A673 (cell line): ENCODE data around the gene AQR. TPM values are rescaled to one million over a fixed set of nuclear protein-coding genes. Genes with fewer than 3 reads are reported as not detected.

Experiments used
- BruUV-seq: library from RNA; stranded (reverse); fragments of 400-500 nt; replicated peaks from 2 replicates; lab custom pipeline; 2021; lab: Mats Ljungman, UMichigan
- CTCF ChIA-PET: fragments of 300-600 bp; sonication (Branson Sonifier 250); formaldehyde crosslinking; loops from one replicate; lab custom pipeline; 2022; ENCODE audit warnings: antibody characterized with exemption; lab: Charles Lee
- POLR2A ChIA-PET: fragments of 300-600 bp; sonication (Branson Sonifier 250); formaldehyde crosslinking; loops from one replicate; lab custom pipeline; 2022; ENCODE audit warnings: antibody characterized with exemption; ENCODE audit not compliant: low non-redundant PET; lab: Charles Lee
- DNase-seq: peaks from one replicate; pipeline ENCODE4 v3.0.0-alpha.2; 2015; ENCODE audit warnings: low spot score
- H3K27ac ChIP-seq: fragments of 200-600 bp; sonication (generic); 2 replicates; pipeline ENCODE4 v1.5.1; 2016; ENCODE audit warnings: mixed run types, low read depth, mild to moderate bottlenecking, mixed read lengths, antibody characterized with exemption, low read length; ENCODE audit not compliant: poor library complexity, severe bottlenecking
- H3K27me3 ChIP-seq: fragments of 200-600 bp; sonication (generic); replicated peaks from 2 replicates; pipeline ENCODE4 v1.6.1; 2017; ENCODE audit warnings: mixed run types, low read depth, mild to moderate bottlenecking, mixed read lengths, antibody characterized with exemption, low read length; ENCODE audit not compliant: insufficient read depth, poor library complexity
- H3K36me3 ChIP-seq: fragments of 200-600 bp; sonication (generic); 2 replicates; pipeline ENCODE4 v1.6.1; 2016; ENCODE audit warnings: mixed run types, mild to moderate bottlenecking, mixed read lengths, antibody characterized with exemption, low read length; ENCODE audit not compliant: insufficient read depth, poor library complexity, severe bottlenecking
- H3K4me1 ChIP-seq: fragments of 200-600 bp; sonication (generic); 2 replicates; pipeline ENCODE4 v1.6.1; 2017; ENCODE audit warnings: mixed run types, mild to moderate bottlenecking, mixed read lengths, antibody characterized with exemption, low read length; ENCODE audit not compliant: insufficient read depth, poor library complexity, severe bottlenecking
- H3K4me3 ChIP-seq: fragments of 200-600 bp; sonication (generic); 2 replicates; pipeline ENCODE4 v1.5.1; 2016; ENCODE audit warnings: low read depth, mixed run types, mild to moderate bottlenecking, mixed read lengths, low read length; ENCODE audit not compliant: poor library complexity, severe bottlenecking
- H3K9me3 ChIP-seq: fragments of 200-600 bp; sonication (generic); 2 replicates; pipeline ENCODE4 v1.6.1; 2016; ENCODE audit warnings: mixed run types, low read depth, mild to moderate bottlenecking, mixed read lengths, antibody characterized with exemption, low read length; ENCODE audit not compliant: poor library complexity, severe bottlenecking
- EZH2 ChIP-seq: fragments of 200-600 bp; sonication (generic); IDR thresholded peaks from 2 replicates; pipeline ENCODE4 v1.6.1; 2017; ENCODE audit warnings: borderline replicate concordance, low read depth, mild to moderate bottlenecking, mixed read lengths, antibody characterized with exemption, low read length; ENCODE audit not compliant: poor library complexity, severe bottlenecking
- intact Hi-C: fragments of 100-400 bp; cut with micrococcal nuclease; formaldehyde crosslinking; loops from one replicate; pipeline ENCODE4 v1.10.0; 2022; ENCODE audit not compliant: unreplicated experiment
- total RNA-seq: library from RNA; stranded (reverse); gene quantifications from 2 replicates; pipeline ENCODE4 v1.2.3, GENCODE V29; 2021
- TF ChIP-seq, protein P1 (sequence below): fragments of 300-800, 200-600 bp; sonication (generic); conservative IDR thresholded peaks from 2 replicates; pipeline ENCODE4 v1.5.1; 2017; ENCODE audit warnings: low read depth, mild to moderate bottlenecking, antibody characterized with exemption, low read length, moderate library complexity, mixed read lengths

The AQR gene
- total RNA-seq, 1 experiment from 2014 or later = 34.2 TPM

DNA sequence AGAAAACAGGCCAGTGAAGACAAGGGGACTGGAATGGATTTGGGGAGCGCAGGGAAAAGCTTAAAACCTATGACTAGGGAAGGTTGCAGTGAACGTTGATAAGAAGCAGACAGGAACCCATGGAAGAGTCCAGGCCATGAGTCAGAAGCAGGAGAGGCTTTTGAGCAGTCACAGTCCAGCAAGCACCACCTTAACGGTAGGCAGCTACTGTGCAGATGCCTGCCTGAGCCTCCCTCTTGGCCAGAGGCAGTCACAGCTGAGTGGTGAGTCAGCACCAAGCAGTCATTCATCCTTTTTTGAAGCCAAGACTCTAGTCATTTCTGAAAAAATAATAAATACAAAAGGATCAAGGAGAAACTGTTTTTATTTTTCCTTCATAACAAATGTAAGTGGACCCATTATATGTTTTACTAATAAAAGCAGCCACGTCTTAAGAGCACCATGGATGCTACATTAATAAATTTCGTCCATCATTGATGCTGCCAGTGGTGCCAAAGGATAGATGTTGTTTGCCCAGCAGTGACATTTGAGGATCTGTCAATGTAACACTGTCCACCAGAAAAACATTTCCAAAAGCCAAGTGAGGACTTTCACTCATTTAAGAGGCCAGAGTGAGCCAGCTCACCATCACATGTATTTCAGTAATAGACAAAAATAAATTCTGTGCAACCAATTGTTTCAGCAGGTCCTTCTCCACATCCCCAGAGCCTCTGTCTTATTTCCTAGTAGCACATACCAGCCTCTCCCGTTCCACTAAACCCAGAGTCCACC, 132.1 kb downstream of the AQR start:
- Histone ChIP-seq H3K4me3 (no peak overlapping the region), H3K27me3 (no peaks in the 10 kb centered on the region), H3K9me3 (no peaks in the 10 kb centered on the region), H3K4me1 (no peaks in the 10 kb centered on the region), H3K27ac (no peak overlapping the region), H3K36me3 (no peaks in the 10 kb centered on the region)
- no peak for DNase-seq
- CTCF ChIA-PET = no interaction called here
- POLR2A ChIA-PET = no interaction called here
- intact Hi-C loops = no loop called here
- BruUV-seq = no TSS peak
- TF ChIP-seq EZH2 = no peak
- TF ChIP-seq, protein P1, sequence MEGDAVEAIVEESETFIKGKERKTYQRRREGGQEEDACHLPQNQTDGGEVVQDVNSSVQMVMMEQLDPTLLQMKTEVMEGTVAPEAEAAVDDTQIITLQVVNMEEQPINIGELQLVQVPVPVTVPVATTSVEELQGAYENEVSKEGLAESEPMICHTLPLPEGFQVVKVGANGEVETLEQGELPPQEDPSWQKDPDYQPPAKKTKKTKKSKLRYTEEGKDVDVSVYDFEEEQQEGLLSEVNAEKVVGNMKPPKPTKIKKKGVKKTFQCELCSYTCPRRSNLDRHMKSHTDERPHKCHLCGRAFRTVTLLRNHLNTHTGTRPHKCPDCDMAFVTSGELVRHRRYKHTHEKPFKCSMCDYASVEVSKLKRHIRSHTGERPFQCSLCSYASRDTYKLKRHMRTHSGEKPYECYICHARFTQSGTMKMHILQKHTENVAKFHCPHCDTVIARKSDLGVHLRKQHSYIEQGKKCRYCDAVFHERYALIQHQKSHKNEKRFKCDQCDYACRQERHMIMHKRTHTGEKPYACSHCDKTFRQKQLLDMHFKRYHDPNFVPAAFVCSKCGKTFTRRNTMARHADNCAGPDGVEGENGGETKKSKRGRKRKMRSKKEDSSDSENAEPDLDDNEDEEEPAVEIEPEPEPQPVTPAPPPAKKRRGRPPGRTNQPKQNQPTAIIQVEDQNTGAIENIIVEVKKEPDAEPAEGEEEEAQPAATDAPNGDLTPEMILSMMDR = no peak

DNA sequence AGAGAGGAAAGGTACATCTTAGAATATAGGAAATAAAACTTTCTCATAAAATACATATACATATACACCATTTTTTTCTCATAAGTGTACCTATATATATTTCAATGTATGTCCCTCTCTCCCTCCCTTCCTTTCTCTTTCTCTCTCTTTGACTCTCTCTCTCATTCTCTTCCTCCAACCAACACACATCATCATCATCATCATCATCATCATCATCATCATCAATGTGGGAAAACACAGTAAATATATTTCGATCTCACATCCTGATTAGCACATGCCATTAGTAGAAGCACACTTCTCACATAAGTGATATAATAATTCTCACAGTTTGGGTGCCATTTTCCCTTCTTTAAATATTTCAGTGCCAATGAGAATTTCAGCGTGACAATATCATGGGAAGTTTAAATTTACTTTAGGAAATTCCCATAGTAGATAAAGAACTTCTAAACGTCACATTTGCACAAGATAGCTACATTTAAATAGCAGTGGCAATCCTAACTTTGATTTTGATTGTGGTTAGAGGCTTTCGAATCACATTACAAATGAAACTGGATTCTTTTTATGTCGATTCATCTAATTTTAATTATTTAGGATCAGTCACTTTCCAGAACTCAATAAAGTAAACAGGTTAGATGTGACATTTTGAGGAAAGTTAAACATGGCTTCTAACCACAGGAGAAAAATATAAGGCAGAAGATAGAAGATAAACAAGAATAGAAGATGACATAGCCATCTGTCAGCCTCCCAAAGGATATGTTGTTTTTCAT, 141.2 kb downstream of the AQR start:
- H3K27me3 ChIP-seq = peaks cover 8% of the 10 kb centered on the region
- ChIA-PET POLR2A (no interaction called here), CTCF (no interaction called here)
- H3K9me3 ChIP-seq = no peaks in the 10 kb centered on the region
- H3K36me3 ChIP-seq = no peaks in the 10 kb centered on the region
- DNase-seq = no peak
- intact Hi-C loops = no loop called here
- no peaks in the 10 kb centered on the region for H3K4me1 ChIP-seq
- H3K4me3 ChIP-seq = no peak overlapping the region
- no TSS peak for BruUV-seq
- TF ChIP-seq EZH2 = no peak
- TF ChIP-seq, protein P1 = no peak
- no peak overlapping the region for H3K27ac ChIP-seq

DNA sequence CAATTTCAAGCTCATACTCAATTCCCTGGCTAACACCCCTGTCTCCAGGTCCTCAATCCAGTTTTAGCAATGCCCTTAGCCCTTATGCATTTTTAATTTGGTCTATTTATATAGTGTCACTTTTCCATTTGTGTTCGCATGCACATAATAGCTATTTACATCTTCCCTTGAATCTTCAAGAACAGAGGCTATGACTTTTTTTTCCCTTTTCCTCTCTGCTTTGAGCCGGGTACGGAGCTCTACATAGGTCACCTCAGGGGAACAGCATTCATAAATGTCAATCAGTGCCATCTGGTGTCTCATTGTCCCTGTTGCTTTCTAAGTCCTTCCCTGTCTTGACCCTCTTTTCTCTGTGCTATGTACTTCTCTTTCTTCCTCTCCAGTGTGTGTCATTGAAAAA, 147.7 kb downstream of the AQR start:
- POLR2A ChIA-PET = no interaction called here
- no peak for DNase-seq
- TF ChIP-seq, protein P1 = no peak
- CTCF ChIA-PET = no interaction called here
- H3K27ac ChIP-seq = no peak overlapping the region
- BruUV-seq = no TSS peak
- intact Hi-C loops = no loop called here
- H3K36me3 ChIP-seq = no peaks in the 10 kb centered on the region
- H3K4me3 ChIP-seq = no peak overlapping the region
- no peaks in the 10 kb centered on the region for H3K9me3 ChIP-seq
- H3K4me1 ChIP-seq = no peaks in the 10 kb centered on the region
- peaks cover 8% of the 10 kb centered on the region for H3K27me3 ChIP-seq
